HG02642 (cell line): ENCODE data around the gene SLC30A2.
"Not testable (repeated sequence)": the region's sequence is repeated elsewhere in the genome, so short reads cannot be mapped to it uniquely, and the experiment has no call there.

Source experiments
- ATAC-seq: cut with Tn5 transposase; IDR thresholded peaks from one replicate; pipeline ENCODE4 v1.9.1; 2021; ENCODE audit warnings: mild to moderate bottlenecking; ENCODE audit not compliant: unreplicated experiment, poor library complexity

Gene SLC30A2, protein sequence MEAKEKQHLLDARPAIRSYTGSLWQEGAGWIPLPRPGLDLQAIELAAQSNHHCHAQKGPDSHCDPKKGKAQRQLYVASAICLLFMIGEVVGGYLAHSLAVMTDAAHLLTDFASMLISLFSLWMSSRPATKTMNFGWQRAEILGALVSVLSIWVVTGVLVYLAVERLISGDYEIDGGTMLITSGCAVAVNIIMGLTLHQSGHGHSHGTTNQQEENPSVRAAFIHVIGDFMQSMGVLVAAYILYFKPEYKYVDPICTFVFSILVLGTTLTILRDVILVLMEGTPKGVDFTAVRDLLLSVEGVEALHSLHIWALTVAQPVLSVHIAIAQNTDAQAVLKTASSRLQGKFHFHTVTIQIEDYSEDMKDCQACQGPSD

DNA sequence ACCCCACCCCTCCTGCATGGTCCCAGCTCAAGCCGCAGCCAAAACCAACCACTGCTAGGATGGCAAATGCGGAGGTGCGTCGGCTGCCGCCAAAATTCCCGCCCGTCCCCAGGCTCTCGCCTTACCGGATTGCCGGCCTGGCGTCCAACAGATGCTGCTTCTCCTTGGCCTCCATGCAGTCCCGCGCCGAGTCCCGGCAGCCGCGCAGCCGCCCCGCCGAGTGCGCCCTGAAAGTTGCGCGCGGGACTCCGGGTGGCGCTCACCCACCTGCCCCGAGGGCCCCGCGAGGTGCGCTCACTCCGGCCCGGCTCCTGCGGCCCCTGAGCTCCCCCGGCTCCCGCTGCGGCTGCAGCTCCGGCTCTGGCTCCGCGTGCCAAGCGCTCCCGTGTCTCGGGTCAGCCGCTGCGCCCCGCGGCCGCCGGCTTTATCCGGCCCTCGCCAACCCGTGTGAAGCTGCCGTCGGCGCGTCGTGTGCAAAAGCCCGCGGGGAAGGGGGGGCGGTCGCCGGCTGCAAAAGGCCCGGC is at the start of gene SLC30A2:
SLC30A2 (minus strand) TSS at position 397 of the 524 bp plus-strand sequence; CDS start at position 175, 222 bp downstream.
- no peak for ATAC-seq

DNA sequence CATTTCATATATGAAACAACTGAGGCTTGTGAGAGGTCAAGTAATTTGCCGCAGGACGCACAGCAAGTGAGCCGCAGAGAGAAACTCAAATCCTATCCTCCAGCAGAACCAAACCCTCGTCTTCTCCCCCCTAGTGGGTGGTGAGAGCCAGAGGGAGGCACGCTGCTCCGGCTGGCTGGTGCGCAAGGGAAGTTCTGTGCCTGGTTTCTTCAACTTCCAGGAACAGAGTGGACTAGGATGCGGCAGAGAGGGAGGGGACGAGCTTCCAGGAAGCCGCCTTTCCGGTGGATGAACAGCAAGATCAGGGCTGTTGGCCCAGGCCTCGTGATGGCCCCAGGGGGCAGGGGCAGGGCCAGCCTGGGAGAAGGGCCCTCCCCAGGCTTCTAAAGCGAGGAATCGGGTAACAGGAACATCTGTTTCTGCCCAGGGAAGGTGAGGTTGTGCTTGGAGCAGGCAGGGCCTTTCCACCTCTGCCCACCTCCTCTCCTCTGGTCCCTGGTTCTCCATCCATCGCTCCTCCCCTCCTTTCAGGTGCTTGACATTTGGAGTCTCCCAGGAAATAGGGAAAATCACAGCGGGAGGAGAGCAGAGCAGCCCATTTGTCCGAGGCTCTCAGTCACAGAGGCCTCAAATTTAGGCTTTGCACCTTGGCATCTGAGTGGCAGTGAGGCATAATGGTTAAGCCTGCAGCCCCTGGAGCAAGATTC is 48.9 kb upstream of the SLC30A2 start:
- no peak for ATAC-seq

DNA sequence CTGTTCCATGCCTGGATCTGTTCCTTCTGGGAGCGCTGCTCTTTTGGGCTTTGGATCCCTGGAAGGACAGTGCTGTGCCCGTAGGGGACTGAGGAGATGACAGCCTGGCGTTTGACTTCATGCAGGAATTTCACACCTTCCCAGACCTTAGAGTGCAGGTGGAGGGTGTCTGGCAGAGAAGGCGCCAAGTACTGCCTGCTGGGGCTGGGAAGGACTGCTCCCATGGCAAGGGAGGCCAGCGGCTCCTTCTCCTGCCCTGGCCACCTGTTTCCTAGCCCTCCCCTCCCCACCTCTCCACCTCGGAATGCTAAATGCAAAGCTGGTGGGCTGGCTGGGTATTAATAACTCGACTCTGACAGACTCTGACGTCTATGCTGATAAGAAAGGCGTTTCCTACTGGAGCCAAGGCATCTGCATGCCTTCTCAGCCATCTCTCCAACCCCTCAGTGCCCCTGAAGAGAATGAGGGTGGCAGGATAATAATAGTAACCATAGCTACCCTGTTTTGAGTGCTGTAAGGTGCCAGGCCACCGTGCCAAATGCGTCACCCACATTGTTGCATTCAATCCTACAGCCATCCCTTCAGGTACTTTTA is 48.3 kb upstream of the SLC30A2 start:
- ATAC-seq, result no peak

DNA sequence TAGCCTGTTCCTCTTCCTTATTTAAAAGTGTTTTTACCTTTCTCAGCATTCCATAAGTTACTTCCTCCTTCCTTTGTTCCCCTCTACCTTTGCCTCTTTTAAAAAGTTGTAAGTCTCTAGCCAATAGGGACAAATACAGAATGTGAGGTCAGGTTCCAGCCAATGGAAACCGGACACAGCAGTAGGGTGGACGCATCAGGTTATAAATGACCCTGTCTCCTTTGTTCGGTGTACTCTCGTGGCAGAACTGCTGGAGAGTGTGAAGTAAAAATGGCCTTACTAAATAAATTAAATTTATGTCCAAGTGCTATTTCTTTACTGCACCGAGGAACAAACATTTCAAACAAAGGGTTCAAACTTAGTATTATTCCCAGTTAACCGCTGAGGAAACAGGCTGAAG is 47.7 kb upstream of the SLC30A2 start:
- ATAC-seq, result not testable (repeated sequence)

DNA sequence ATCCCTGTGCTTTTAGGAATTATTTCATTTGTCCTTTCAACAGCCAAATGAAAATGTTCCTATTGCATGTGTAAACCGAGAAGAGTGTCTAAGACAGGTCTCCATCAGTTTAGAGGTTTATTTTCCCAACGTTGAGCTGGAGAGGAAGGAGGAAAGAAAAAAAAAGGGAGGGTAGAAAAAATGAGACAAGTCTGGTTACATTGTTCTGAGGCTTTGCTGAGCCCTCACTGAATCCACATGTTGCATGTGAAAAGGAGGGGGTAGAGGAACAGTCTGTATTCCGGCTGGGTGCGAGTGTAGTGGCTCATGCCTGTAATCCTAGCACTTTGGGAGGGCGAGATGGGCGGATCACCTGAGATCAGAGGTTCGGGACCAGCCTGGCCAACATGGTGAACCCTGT is 46.5 kb upstream of the SLC30A2 start:
- no peak for ATAC-seq

DNA sequence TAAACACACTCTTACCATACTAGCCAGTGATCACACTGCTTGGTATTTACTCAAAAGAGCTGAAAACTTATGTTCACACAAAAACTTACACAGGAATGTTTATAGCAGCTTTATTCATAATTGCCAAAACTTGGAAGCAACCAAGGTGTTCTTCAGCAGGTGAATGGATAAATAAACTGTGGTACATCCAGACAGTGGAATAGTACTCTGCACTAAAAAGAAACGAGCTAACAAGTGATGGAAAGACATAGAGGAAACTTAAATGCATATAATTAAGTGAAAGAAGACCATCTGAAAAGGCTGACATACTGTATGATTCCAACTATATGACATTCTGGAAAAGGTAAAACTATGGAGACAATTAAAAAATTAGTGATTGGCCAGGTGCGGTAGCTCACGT is 45.0 kb upstream of the SLC30A2 start:
- no peak for ATAC-seq

DNA sequence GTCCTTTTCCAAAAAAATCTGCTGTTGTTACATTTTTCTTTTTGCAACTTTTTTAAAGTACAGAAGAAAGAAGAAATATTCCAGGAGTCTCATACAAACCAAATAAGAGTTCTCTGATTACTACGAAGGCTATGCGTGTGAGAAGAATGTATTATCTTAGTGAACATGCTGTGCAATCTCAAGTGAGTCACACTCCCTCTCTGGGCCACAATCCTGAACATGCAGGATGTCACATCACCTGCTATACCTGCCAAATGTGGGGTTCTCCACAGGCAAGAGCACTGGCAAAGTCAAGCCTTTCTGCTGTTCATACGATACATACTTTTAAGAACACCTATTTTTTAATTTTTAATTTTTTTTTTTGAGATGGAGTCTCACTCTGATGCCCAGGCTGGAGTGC is 43.2 kb upstream of the SLC30A2 start:
- no peak for ATAC-seq

DNA sequence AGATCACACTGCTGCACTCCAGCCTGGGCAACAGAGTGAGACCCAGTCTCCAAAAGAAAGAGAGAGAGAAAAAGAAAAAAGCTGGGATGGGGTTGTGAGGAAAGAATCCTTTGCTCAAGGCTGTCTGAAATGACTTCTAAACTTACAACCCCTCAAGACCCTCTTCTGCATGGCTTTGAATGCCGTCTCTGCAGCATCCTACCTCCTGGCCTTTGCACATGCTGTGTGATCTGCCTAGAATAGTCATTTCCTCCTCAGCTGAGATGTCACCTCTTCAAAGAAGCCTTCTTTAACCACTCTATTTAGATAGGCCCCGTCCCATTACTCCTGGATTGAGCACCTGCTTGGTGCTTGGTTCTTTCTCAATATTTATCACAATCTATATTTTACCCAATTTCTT is 38.9 kb upstream of the SLC30A2 start:
- no peak for ATAC-seq

DNA sequence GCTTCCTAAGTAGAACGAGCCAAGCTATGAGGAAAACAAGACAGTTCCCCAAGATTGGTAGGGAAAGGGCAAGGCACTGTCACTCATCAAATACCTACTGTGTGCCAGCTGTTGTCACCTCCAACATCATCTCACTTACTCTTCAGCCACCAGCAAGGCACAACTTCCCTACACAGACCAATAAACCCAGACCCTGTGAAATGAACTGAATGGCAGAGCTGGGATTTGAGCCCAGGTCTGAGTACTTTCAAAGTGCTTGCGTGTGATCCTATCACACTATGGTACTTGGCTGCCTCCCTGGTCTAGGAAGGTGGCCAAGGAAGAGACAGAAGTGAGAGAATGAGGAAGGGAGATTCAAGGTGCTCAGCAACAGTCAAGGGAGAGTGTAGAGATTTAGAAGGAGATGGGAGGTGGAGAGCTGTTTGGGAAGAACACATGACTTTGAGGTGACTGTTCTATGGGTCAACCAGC is 38.2 kb upstream of the SLC30A2 start:
- no peak for ATAC-seq

DNA sequence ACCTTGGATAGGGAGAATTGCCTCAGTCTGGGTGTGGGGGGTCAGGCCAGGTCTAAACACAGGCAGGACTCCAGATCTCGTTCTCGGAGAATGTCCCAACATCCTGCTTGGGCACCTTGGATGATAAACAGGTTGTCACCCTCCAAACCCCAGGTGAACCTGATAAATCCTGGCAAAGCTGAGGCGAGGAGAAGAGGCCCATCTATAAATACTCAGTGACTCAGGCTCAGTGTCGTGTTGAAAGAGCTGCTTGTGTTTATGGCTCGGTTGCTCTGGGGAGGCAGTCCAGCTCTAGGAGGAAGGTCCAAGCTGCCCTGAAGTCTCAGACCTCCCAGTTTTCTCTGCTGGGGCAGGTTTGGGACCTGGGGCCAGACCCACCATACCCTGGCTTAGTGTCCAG is 37.3 kb upstream of the SLC30A2 start:
- ATAC-seq, result no peak

DNA sequence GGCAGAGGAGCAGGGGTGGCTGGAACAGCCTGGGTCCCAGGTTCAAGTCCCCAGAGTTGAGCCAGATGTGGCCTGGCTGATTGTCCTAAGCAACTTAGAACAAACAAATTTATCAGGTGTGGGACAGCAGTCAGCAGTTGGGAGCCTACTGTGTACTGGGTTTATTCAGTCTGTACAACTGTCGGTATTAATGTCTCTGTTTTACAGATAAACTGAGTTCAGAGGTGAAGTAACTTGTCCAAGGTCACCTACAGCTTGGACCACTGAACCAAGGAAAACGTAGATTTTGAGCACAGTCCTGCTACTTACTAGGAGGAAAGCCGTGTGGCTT is 36.1 kb upstream of the SLC30A2 start:
- ATAC-seq, result no peak

DNA sequence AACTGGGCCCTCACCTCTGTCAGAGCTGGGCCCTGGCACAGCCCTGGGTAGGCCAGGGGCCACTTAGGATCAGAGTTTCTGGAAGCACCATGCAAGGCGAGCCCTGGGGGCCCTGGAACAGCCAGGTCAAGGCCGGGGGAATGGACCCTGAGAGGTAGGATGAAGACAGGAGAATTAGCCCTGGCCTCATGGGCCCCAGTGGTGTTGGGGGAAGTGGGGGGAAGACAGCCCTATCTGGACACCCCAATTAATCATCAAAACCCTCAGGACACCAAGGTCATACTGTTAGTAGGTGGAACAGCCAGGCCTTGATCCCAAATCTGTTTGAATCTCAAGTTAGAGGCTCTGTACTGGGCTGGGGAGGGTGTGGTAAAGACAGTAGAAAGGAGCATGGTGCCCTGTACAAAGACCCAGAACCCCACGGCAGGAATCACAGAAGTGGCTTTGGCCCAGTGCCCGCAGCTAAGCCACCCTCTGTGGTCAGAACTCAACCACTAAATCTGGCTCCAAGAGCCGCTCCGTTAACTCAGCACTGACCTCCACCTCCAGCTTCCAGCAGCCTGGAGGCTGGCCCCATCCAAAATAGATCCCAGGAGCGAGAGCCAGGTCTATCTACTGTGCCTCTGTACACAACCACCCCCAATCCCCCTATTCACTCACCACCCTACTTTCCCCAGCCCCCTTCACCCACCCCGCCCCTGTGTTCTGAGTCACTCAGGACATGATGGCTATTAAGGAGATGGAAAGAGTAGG is 35.5 kb upstream of the SLC30A2 start:
- ATAC-seq, result no peak

DNA sequence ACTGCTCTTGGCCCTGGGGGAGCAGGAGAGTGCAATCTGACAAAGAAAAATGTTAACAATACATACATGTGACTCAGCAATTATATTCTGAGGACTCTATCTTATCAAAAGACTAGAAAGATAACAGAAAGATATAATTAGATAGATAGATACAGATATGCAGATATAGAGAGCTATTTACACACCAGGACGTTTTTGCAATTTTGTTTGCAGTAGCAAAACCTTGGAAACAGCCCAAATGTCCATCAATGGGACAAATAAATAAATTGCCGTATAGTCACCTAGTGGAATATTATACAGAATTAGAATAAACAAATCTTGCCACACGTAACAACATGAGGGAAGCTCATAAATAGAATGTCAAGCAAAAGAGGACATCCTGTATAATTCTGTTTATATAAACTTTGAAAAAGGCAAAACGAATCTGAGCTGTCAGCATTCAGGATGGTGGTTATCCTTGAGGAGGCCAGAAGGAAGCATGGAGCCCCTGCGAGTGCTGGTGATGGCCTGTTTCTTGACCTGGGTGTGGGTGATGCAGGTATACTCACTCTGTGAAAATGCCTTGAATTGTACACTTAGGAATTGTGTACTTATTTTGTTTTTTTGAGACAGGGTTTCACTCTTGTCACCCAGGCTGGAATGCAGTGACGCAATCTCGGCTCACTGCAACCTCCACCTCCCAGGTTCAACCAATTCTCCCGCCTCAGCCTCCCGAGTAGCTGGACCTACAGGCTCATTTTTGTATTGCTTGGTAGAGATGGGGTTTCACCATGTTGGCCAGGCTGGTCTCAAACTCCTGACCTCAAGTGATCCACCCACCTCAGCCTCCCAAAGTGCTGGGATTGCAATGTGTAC is 34.3 kb upstream of the SLC30A2 start:
- ATAC-seq, result no peak

DNA sequence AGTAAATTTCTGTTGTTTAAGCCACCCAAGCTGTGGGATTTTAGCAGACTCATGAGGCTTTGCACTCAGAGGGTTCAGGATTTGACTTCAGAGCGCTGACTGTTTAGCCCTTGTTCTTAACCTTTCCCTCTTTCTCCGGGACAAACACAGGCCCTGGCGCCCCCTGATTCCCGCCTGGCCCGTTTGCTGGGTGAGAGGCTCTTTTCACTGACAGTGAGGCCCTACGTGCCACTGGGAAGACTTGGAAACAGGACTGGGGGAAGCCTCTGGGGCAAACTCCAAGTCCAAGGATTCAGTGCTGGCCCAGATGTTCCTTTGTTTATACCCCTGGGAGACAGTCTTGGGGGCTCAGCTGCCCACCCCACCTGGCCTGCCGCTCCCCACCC is 33.3 kb upstream of the SLC30A2 start:
- ATAC-seq, result no peak

DNA sequence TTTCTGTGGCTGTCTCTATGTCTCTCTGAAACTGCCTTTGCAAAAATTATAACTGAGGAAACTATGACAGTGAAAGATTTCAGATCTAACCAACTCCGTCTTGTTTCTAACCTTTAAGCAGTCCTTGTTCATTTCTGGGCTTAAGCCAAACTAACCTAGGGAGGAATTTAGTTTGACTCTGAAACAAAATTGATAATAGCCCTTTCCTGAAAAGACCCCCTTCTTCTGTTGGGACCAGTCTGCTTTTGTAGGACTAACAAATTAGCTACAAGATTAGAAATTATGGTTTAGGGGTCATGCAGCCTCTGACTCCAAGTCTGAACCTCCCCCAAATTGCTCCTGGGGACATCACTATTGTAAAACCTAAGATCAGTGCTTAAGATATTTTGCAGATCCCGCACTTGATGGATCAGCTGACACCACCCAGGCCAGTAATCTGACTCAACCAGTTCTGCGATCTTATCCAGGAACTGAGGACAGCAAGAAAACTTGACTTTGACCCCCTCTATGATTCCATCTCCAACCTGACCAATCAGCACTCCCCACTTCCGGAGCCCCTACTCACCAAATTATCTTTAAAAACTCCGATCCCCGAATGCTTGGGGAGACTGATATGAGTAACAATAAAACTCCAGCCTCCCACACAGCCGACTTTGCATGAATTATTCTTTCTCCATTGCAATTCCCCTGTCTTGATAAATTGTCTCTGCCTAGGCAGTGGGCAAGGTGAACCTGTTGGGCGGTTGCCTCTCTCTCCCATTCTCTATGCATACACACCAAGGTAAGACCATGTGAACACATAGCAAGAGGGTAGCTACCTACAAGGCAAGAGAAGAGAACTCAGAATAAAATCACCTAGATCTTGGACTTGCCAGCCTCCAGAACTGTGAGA is 32.6 kb upstream of the SLC30A2 start:
- ATAC-seq, result no peak

DNA sequence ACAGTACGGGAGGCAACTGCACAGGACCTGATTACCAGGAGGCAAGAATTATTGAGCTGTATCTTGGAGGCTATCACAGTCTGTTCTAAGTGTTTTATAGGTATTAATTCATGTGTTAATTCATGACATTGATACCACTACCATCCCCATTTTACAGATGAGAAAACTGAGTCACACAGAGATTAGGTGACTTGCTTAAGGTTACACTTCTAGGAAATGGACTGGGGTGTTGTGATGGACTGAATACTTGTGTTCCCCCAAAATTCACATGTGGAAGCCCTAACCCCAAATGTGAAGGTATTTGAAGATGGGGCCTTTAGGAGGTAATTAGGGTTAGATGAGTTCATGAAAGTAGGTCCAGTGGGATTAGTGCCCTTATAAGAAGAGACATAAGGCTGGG is 31.6 kb upstream of the SLC30A2 start:
- no peak for ATAC-seq

DNA sequence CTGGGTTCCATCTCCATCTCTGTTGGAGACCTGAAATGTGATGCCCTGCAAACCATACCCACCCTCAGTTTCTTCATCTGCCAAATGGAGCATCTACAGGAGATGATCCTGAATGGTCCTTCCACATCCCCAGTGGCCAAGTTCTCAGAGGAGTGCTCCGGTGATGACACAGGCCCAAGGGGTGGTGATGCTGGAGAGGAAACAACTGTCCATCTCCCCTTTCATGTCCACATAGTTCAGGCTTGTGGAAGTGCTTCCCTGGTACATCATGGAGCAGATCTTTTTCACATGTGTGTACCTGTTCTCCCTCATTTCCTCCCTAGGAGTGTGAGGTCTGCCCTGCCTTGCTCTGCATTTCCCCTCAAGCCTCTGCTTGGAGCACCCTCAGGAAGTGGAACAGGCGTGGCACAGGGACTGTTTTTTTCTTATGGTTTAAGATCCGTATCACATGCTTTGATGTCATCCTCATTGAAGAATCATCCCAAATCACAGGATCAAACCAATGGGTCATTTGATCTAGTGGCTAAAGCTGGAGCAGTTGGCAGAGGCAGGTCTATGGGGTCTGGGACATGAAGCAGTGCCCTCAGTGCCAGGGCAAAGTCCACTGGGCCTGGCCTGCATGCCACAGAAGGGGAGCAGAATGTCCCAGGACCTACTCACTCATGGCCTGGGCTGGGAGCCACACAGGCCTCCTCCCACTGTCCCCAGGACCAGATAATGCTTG is 29.7 kb upstream of the SLC30A2 start:
- ATAC-seq, result no peak

DNA sequence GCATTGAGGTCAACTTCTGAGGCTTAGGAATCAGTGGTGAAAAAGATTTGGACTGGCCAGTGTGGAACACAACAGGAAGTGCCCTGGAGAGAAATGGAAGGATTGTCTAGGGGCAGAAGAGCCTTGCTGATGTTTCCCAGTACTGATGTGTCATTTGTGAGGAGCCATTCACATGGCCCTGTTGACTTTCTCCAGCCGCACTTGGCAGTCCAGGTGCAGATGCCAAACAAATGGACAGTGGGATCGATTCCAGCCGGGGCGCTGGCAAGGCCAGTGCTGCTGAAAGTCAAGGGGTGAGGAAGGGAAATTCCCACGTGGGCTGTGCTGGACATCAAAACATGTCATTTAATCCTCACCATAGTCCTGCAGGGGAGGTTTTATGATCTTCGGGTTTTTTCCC is 26.4 kb upstream of the SLC30A2 start:
- ATAC-seq, result no peak
